Esophagus muscularis mucosa (tissue), 4 donors: Measurements from ENCODE around the gene SASS6.

Experiments
- CTCF ChIP-seq, 3 experiments: fragments of 200-600 bp in 2 of 3; fragments of 450-650 bp in 1 of 3; sonication (generic) in 2 of 3; IDR thresholded peaks; one replicate each; pipeline ENCODE4 v1.5.1; 2017 to 2019; ENCODE audit warnings: antibody characterized with exemption in 3 of 3, mild to moderate bottlenecking in 2 of 3, moderate library complexity in 1 of 3
- EP300 ChIP-seq: sonication (generic); formaldehyde crosslinking; IDR thresholded peaks from one replicate; pipeline ENCODE4 v1.6.1; 2017; ENCODE audit warnings: antibody characterized with exemption
- POLR2A ChIP-seq: fragments of 450-650 bp; IDR thresholded peaks from one replicate; pipeline ENCODE4 v1.6.1; 2017; ENCODE audit warnings: antibody characterized with exemption, moderate library complexity, mild to moderate bottlenecking, low read depth

- TF ChIP-seq CTCF (IDR thresholded peaks at IDR 0.05): no peak
- TF ChIP-seq EP300: no peak
- TF ChIP-seq POLR2A: no peak
Measured at GRCh38 chr1:100100202-100100601, 32.5 kb downstream of the SASS6 start.
